ENCODE data around the gene CBLB.

Gene CBLB

GRCh38 chr3:105774444-105775180 is 94.2 kb downstream of the CBLB start:
- no peaks in the 10 kb centered on the region for H3K4me1 ChIP-seq (ENCODE audit: control insufficient read depth, insufficient read depth, low read length)
- no peak overlapping the region for H3K4me3 ChIP-seq (ENCODE audit: low read depth, low read length)
- CTCF ChIA-PET, result no interaction called here
- TF ChIP-seq TSHZ1 (tag by site-specific recombination; IDR thresholded peaks at IDR 0.05; ENCODE audit: borderline replicate concordance) (no peak), PRDM1 (tag by site-specific recombination; IDR thresholded peaks at IDR 0.05) (0 out of 2 replicates have a peak, but pooled peaks have one; percentile 22)
- H3K9me3 ChIP-seq (ENCODE audit: control insufficient read depth, insufficient read depth, low read depth, low read length), result no peaks in the 10 kb centered on the region
- H3K27ac ChIP-seq (ENCODE audit: extremely low read depth, low read depth, low read length), result no peak overlapping the region
- H3K36me3 ChIP-seq (ENCODE audit: control insufficient read depth in 2 of 2, insufficient read depth in 1 of 2, low read length in 2 of 2), result no peaks in the 10 kb centered on the region
- POLR2A ChIA-PET, result no interaction called here

GRCh38 chr3:105773291-105773690 is 95.5 kb downstream of the CBLB start:
- ChIA-PET CTCF (no interaction called here), POLR2A (no interaction called here)
- Histone ChIP-seq H3K27ac (ENCODE audit: extremely low read depth, low read depth, low read length) (no peak overlapping the region), H3K9me3 (ENCODE audit: control insufficient read depth, insufficient read depth, low read depth, low read length) (no peaks in the 10 kb centered on the region), H3K4me3 (ENCODE audit: low read depth, low read length) (no peak overlapping the region), H3K4me1 (ENCODE audit: control insufficient read depth, insufficient read depth, low read length) (no peaks in the 10 kb centered on the region), H3K36me3 (ENCODE audit: control insufficient read depth in 2 of 2, insufficient read depth in 1 of 2, low read length in 2 of 2) (no peaks in the 10 kb centered on the region)
- no peak for TF ChIP-seq ZBTB17 (tag by site-specific recombination; IDR thresholded peaks at IDR 0.05)
- TF ChIP-seq ZNF280D (tag by site-specific recombination; IDR thresholded peaks at IDR 0.05), result no peak
- no peak for TF ChIP-seq INSM2 (tag by site-specific recombination; IDR thresholded peaks at IDR 0.05)
- no peak for TF ChIP-seq SETDB1 (IDR thresholded peaks at IDR 0.05; ENCODE audit: insufficient read length, low read length)
- TF ChIP-seq ZNF398 (tag by site-specific recombination; IDR thresholded peaks at IDR 0.05), result no peak
- no peak for TF ChIP-seq ZNF654 (tag by site-specific recombination; IDR thresholded peaks at IDR 0.05; ENCODE audit: low read depth)
- TF ChIP-seq ZNF548 (tag by site-specific recombination; IDR thresholded peaks at IDR 0.05), result no peak
- TF ChIP-seq ZNF133 (tag by site-specific recombination; IDR thresholded peaks at IDR 0.05), result no peak
- TF ChIP-seq MYNN (tag by site-specific recombination; IDR thresholded peaks at IDR 0.05; ENCODE audit: borderline replicate concordance), result no peak
- no peak for TF ChIP-seq ZSCAN4 (tag by site-specific recombination; IDR thresholded peaks at IDR 0.05)
- no peak for TF ChIP-seq ZNF169 (tag by site-specific recombination; IDR thresholded peaks at IDR 0.05)
- TF ChIP-seq ZSCAN5A (tag by site-specific recombination; IDR thresholded peaks at IDR 0.05), result no peak
- no peak for TF ChIP-seq ZNF521 (tag by site-specific recombination; IDR thresholded peaks at IDR 0.05)
- no peak for TF ChIP-seq ZNF121 (tag by site-specific recombination; IDR thresholded peaks at IDR 0.05)
- no peak for TF ChIP-seq ZBTB44 (tag by site-specific recombination; IDR thresholded peaks at IDR 0.05)
- no peak for TF ChIP-seq ZNF266 (tag by site-specific recombination; IDR thresholded peaks at IDR 0.05; ENCODE audit: low read depth)

All from HEK293 (cell line).